Esophagus squamous epithelium (tissue), 5 donors: ENCODE results near the gene LRP1. TPM values are rescaled to one million over a fixed set of nuclear protein-coding genes. Genes with fewer than 3 reads are reported as not detected.

ENCODE experiments used
- DNase-seq: peaks from one replicate; lab custom pipeline; 2025; lab: John Stamatoyannopoulos, UW
- H3K27ac ChIP-seq, 4 donors: fragments of 200-600 bp; sonication (generic); one replicate each; pipeline ENCODE4 v1.5.1; 2016 to 2019; ENCODE audit warnings: mild to moderate bottlenecking in 1 of 4
- H3K27me3 ChIP-seq, 4 donors: fragments of 200-600 bp; sonication (generic); 1 replicate in 3 of 4; 2 replicates in 1 of 4; pipeline versions ENCODE4 v1.5.1 to v1.6.0; 2017 to 2021; ENCODE audit warnings: antibody characterized with exemption in 1 of 4
- H3K36me3 ChIP-seq, 3 donors: fragments of 200-600 bp; sonication (generic); one replicate each; pipeline ENCODE4 v1.5.1; 2016 to 2019
- H3K4me1 ChIP-seq, 3 donors: fragments of 200-600 bp; sonication (generic); one replicate each; pipeline ENCODE4 v1.5.1; 2017 to 2019
- H3K4me3 ChIP-seq, 4 donors: fragments of 200-600 bp; sonication (generic); 1 replicate in 3 of 4; 2 replicates in 1 of 4; pipeline ENCODE4 v1.5.1; 2016 to 2019; ENCODE audit warnings: mild to moderate bottlenecking in 2 of 4, moderate library complexity in 1 of 4
- H3K9me3 ChIP-seq, 3 donors: fragments of 200-600 bp; sonication (generic); one replicate each; pipeline ENCODE4 v1.5.1; 2016 to 2019
- POLR2A ChIP-seq, 4 donors: fragments of 450-650 bp; IDR thresholded peaks; one replicate each; pipeline ENCODE4 v1.6.1; 2017; ENCODE audit warnings: antibody characterized with exemption in 4 of 4, mild to moderate bottlenecking in 4 of 4, moderate library complexity in 3 of 4
- WGBS, 2 donors: methylation state at CpG; one replicate each; pipeline ENCODE4 v1.1.5; 2018; 5-methylcytosine and 5-hydroxymethylcytosine counted together
- intact Hi-C: fragments of 100-400 bp; cut with DNase I; formaldehyde crosslinking; loops from one replicate; pipeline ENCODE4 v1.15.0; 2022
- total RNA-seq, 4 donors: library from RNA; depleted of rRNA; stranded (reverse); fragments of >200 nt; gene quantifications; one replicate each; pipeline ENCODE4 v1.1.0, GENCODE V29; 2016
- TF ChIP-seq, protein P1 (sequence below), 6 experiments: fragments of 450-650 bp in 4 of 6; fragments of 200-600 bp in 2 of 6; sonication (generic) in 2 of 6; IDR thresholded peaks; one replicate each; pipeline ENCODE4 v1.5.1; 2016 to 2019; ENCODE audit warnings: antibody characterized with exemption in 6 of 6, mild to moderate bottlenecking in 4 of 6, moderate library complexity in 4 of 6
- donor health status: DM: yes; HTN: yes; CAD: no.

The LRP1 gene
- total RNA-seq, 4 donors from 2014 or later: 60.8 to 147 (median 81.9) TPM

- H3K4me1 ChIP-seq: peaks cover 18 to 59% (median 44%) of the 10 kb centered on the region in 3 donors
- WGBS, 2 donors: 81 to 93% methylated on average over 3 of the region's 5 CpGs
- peak overlapping the region in 2 of 4 donors; percentile 19 to 87 for H3K27ac ChIP-seq
Measured at GRCh38 chr12:57154804-57155434, 26.6 kb downstream of the LRP1 start.

DNA sequence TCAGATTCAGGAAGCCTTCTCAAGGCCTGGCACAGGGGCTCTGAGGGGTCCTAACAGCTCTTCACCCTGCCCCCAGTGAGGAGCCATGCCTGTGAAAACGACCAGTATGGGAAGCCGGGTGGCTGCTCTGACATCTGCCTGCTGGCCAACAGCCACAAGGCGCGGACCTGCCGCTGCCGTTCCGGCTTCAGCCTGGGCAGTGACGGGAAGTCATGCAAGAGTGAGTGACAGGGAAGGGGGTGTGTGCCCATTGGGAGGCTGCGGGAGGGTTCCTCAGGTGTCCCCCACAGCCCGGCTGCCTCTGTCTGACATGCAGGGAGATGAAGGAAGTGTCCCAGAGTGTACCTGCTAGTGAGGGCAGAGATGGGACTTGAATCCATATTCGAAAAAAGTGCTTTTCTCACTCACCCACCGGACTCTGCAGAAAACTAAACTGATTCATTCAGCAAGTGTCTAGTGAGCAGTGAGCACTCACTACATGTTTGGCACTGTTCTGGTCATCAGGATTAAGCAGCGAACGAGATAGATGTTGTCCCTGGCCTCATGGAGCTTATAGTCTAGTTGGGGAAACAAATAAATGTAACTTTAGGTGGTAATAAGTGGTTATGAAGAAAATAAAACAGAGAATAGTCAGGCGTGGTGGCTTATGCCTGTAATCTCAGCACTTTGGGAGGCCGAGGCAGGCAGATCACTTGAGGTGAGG, 28.6 kb downstream of the LRP1 start:
- Histone ChIP-seq H3K4me3 (no peak overlapping the region), H3K9me3 (no peaks in the 10 kb centered on the region), H3K27ac (peak overlapping the region in 1 of 4 donors; percentile 30), H3K4me1 (peaks cover 12 to 40% (median 25%) of the 10 kb centered on the region in 3 donors), H3K27me3 (no peaks in the 10 kb centered on the region), H3K36me3 (peaks cover 37 to 90% (median 40%) of the 10 kb centered on the region in 3 donors)
- DNase-seq: no peak
- TF ChIP-seq POLR2A (IDR thresholded peaks at IDR 0.05): no peak
- TF ChIP-seq, protein P1, sequence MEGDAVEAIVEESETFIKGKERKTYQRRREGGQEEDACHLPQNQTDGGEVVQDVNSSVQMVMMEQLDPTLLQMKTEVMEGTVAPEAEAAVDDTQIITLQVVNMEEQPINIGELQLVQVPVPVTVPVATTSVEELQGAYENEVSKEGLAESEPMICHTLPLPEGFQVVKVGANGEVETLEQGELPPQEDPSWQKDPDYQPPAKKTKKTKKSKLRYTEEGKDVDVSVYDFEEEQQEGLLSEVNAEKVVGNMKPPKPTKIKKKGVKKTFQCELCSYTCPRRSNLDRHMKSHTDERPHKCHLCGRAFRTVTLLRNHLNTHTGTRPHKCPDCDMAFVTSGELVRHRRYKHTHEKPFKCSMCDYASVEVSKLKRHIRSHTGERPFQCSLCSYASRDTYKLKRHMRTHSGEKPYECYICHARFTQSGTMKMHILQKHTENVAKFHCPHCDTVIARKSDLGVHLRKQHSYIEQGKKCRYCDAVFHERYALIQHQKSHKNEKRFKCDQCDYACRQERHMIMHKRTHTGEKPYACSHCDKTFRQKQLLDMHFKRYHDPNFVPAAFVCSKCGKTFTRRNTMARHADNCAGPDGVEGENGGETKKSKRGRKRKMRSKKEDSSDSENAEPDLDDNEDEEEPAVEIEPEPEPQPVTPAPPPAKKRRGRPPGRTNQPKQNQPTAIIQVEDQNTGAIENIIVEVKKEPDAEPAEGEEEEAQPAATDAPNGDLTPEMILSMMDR (IDR thresholded peaks at IDR 0.05): no peak
- 65 to 75% methylated on average over 7 to 12 of the region's 16 CpGs for WGBS, 2 donors
- intact Hi-C loops: no loop called here

More at GRCh38 chr12:57154804-57155434, 26.6 kb downstream of the LRP1 start:
- Histone ChIP-seq H3K4me3 (no peak overlapping the region), H3K27me3 (no peaks in the 10 kb centered on the region), H3K36me3 (peaks cover 23 to 82% (median 29%) of the 10 kb centered on the region in 3 donors), H3K9me3 (no peaks in the 10 kb centered on the region)
- TF ChIP-seq, protein P1 (IDR thresholded peaks at IDR 0.05): no peak
- TF ChIP-seq POLR2A (IDR thresholded peaks at IDR 0.05): no peak
- intact Hi-C loops: no loop called here
- DNase-seq: no peak

DNA sequence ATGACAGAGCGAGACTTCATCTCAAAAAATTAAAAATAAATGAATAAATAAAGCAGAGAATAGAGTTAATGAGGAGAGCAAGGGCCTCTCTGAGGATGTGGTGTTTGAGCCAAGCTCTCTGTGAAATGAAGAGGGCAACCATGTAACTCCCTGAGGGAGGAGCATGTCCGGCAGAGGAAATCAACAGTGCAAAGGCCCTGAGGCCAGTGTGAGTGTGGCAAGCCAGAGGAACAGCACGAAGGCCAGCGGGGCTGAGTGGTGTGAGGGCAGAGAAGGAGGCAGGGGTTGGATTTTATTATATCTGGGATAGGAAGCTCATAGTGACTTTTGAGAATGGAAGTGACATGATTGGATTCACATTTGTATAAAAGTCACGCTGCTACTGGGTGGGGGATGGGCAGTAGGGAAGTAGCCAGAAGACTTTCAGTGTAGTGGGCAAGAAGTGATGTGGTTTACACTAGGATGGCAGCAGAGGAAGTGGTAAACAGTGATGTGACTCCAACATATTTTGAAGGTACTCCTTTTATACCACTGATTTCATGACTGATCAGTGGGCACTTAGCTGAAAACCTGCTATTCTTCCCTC, 29.4 kb downstream of the LRP1 start:
- no peak for DNase-seq
- intact Hi-C loops: no loop called here
- H3K27me3 ChIP-seq: no peaks in the 10 kb centered on the region
- H3K9me3 ChIP-seq: no peaks in the 10 kb centered on the region
- H3K4me1 ChIP-seq: peaks cover 4 to 32% (median 17%) of the 10 kb centered on the region in 3 donors
- no peak overlapping the region for H3K4me3 ChIP-seq
- peaks cover 38 to 98% (median 44%) of the 10 kb centered on the region in 3 donors for H3K36me3 ChIP-seq
- TF ChIP-seq, protein P1 (IDR thresholded peaks at IDR 0.05): no peak
- no peak for TF ChIP-seq POLR2A (IDR thresholded peaks at IDR 0.05)
- peak overlapping the region in 2 of 4 donors; percentile 39 to 69 for H3K27ac ChIP-seq
- 78 to 80% methylated on average over 5 of the region's 5 CpGs for WGBS, 2 donors

DNA sequence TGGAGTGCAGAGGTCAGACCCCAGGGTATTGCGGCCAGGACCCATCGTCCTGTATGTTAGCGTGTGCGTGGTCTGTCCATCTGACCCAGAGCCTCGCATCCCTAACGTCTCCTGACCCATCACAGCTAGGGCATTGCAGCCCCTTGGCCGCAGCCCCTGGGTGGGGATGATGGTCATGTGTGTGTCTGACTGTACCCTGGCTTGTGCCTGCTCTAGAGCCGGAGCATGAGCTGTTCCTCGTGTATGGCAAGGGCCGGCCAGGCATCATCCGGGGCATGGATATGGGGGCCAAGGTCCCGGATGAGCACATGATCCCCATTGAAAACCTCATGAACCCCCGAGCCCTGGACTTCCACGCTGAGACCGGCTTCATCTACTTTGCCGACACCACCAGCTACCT, 29.9 kb downstream of the LRP1 start:
- peak overlapping the region in 3 of 4 donors; percentile 17 to 69 (median 39) for H3K27ac ChIP-seq
- H3K4me1 ChIP-seq: peaks cover under 1 to 27% (median 12%) of the 10 kb centered on the region in 3 donors
- H3K36me3 ChIP-seq: peaks cover 43 to 100% (median 49%) of the 10 kb centered on the region in 3 donors
- intact Hi-C loops: no loop called here
- no peak overlapping the region for H3K4me3 ChIP-seq
- TF ChIP-seq, protein P1 (IDR thresholded peaks at IDR 0.05): no peak
- TF ChIP-seq POLR2A (IDR thresholded peaks at IDR 0.05): no peak
- no peaks in the 10 kb centered on the region for H3K9me3 ChIP-seq
- 84 to 90% methylated on average over 7 to 9 of the region's 16 CpGs for WGBS, 2 donors
- no peak for DNase-seq
- no peaks in the 10 kb centered on the region for H3K27me3 ChIP-seq
